GM21423 (cell line): ENCODE data around the gene CAPZA2.
A peak's percentile ranks its signal among the peaks of the same experiment; 100 is the strongest.
"Not testable (repeated sequence)": the region's sequence is repeated elsewhere in the genome, so short reads cannot be mapped to it uniquely, and the experiment has no call there.

ENCODE experiments used
- ATAC-seq: cut with Tn5 transposase; IDR thresholded peaks from one replicate; pipeline ENCODE4 v1.9.1; 2021; ENCODE audit warnings: mild to moderate bottlenecking, moderate library complexity; ENCODE audit not compliant: unreplicated experiment

The CAPZA2 gene

DNA sequence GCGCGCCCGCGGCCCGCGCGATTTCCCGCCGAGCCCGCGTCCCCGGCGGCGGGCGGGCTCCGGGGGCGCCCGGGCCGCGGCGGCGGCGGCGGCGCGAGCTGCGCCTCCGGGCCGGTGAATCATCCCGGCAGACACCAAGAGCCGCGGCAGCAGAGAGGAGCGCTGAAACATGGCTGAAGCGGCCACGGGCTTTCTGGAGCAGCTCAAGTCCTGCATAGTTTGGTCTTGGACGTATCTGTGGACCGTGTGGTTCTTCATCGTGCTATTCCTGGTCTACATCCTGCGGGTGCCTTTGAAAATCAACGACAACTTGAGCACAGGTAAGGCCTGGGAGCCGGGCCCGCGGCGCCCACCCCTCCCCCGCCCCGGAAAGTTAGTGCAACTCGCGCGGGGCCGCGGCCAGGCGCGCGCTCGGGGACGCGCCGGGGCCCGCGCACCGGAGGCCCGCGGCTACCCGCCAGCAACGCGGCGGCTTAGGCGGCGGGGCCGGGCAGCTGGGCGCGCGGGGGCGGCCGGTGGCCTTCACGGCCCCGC, 91.1 kb downstream of the CAPZA2 start, which contains the start of gene ST7:
Gene ST7 (plus strand): TSS at position 130 of the 534 bp plus-strand sequence. CDS start 40 bp downstream, at position 170.
- peak; percentile 40 for ATAC-seq

DNA sequence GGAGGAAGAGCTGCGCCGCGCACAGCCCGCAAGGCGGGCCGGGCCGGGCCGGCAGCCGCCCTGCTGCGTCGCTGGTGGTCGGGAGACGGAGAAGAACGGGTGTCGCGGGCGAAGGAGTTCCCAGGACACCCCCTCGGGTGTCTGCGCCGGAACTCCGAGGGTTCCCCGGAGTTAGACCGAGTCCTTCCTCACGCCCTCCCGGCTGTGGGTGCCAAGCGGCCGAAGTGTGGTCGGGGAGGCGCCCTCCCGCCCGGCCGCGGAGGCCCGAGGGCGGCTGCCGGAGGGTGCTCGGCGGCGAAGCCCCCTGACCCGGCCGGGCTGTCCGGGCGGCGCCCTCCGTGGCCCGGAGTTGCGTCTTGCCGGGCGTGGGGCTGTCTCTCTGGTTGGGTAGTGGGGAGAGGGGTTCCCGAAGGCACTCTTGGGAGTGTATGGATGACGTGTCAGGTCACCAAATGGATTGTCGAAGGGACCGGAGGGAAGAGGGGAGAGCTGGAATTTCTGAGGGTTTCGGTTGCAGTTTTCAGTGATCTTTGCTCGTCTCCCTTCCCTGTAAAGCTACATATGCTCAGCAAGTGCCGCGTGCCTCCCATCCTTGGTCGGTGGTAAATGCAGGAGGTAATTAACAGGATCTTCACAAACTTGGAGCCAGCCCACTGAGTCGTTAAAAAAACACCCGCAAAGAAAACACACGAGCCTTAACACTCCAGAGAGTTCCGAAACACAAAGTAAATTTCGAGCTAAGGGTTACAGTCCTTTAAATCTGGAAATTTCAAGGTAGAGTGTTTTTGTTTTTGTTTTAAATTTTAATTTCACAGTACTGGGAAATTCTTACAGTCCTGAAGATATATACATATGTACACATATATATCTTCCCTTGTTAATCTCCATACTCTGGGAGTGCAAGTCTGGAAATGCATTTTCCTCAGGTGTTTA, 91.8 kb downstream of the CAPZA2 start:
- ATAC-seq, result peak; percentile 12

DNA sequence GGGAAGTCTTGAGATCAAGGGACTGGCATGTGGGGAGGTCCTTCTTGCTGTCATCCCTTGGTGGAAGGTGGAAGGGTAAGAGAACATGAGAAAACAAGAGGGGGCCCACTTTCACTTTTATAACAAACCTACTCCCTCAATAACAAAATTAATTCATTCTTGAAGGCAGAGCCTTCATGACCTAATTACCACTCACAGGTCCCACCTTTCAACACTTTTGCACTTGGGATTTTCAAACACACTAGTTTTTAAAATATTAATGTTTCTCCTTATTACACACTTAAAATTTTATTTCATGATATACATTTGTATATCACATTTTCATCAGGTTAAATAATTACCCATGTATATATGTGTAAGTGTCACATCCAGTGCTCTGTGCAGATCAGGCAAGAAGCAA, 93.0 kb downstream of the CAPZA2 start:
- ATAC-seq, result no peak

DNA sequence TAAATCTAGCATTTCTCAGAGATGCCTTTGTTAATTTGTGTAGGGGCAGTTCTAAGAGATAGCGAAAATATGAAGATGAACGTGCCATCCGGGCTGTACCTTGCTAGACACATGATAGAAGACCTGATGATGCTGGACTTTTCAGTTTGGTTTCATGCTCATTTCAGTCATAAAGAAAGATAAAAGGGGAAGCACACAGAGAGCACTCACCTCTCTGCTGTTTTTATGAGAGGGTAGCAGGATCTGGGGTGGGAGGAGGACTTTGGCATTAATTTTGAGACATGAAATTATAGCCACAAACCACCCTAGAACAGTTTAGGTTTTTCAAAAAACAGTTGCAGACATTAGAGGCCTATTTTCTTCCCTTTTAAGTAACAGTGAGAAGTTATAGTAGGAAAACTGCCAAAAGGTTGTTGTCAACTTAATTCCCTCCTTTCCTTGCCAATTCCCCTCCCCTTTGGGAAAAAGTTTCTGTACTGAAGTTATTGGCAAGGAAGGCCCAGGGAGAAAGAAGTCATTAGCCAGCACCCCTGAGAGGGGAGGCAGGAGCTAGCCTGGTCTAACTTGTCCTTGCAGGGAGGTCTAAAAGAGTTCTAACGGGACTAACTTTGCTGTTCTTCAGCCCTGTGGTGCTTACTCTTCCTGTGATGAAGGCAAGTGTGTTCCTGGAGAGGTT, 93.6 kb downstream of the CAPZA2 start:
- ATAC-seq, result peak; percentile 68

DNA sequence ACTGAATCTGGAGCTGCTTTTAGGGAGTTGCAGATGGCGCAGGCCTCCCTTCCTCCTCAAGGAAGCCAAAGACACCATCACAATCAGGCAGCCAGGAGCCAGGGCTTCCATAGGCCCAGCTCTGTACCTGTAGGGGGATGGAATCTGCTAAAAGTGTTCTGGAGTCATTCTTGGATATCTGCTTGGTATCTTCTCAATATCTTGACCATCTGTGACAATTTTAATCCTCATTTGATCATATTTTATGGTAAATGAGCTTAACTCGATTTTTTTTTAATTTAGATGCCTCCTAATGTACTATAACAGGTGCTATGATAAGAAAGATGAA, 94.1 kb downstream of the CAPZA2 start:
- ATAC-seq, result no peak

DNA sequence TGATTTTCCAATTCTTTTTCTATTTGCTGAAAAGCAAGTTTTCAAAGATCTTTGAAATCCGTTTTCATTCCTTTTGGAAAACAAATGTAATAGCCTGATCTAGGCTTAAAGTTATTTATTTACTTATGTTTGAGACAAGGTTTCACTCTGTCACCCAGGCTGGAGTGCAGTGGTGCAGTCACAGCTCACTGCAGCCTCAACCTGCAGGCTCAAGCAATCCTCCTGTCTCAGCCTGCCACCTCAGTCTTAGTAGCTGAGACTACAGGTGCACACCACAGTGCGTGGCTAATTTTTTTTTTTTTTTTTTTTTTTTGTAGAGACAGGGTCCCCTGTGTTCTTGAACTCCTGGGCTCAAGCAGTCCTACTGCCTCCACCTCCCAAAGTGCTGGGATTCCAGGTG, 95.5 kb downstream of the CAPZA2 start:
- peak; percentile 39 for ATAC-seq

DNA sequence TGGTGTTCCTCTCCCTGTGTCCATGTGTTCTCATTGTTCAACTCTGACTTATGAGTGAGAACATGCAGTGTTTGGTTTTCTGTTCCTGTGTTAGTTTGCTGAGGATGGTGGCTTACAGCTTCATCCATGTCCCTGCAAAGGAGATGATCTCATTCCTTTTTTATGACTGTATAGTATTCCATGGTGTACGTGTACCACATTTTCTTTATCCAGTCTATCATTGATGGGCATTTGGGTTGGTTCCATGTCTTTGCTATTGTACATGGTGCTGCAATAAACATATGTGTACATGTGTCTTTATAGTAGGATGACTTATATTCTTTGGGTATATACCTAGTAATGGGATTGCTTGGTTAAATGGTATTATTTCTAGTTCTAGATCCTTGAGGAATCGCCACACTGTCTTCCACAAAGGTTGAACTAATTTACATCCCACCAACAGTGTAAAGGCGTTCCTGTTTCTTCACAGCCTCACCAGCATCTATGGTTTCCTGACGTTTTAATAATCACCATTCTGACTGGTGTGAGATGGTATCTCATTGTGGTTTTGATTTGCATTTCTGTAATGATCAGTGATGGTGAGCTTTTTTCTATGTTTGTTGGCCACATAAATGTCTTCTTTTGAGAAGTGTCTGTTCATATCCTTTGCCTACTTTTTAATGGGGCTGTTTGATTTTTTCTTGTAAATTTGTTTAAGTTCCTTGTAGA, 99.7 kb downstream of the CAPZA2 start:
- not testable (repeated sequence) for ATAC-seq

DNA sequence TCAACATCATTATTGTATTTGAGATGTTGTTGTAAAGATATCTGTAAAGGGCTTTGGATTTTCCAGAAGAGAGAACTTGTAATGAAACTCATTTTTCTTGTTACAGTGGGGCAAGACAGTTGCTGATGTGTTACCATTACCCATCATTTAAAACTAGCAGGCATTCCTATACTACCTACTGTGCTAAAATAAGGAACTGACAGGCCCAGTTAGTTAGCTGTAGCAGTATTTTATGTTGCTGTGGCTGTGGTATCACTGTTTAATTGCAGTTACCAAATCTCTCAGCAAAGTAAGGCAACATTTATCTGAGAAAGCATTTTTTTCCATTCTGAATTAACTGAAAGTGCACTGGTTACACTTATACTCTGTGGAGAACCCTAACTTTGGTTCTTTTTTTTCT, 100.8 kb downstream of the CAPZA2 start:
- ATAC-seq, result no peak

DNA sequence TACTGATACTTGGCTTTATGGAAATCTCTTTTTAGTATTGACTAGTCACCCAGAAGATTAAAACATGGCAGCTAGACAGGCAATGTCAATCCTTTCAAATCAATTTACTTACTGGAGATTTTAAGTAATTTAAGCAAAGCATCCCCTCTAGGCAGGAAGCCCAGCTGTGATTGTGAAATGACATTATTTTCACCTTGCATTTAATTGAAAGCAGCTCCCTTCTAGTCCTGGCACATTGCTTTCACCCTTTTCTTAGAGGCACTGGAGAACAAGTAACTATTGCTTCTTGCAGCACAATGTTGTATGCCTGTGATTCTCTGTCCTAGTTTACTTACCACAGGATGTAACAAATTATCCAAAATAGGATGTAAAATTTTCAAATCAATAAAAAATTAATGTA, 104.2 kb downstream of the CAPZA2 start:
- no peak for ATAC-seq

DNA sequence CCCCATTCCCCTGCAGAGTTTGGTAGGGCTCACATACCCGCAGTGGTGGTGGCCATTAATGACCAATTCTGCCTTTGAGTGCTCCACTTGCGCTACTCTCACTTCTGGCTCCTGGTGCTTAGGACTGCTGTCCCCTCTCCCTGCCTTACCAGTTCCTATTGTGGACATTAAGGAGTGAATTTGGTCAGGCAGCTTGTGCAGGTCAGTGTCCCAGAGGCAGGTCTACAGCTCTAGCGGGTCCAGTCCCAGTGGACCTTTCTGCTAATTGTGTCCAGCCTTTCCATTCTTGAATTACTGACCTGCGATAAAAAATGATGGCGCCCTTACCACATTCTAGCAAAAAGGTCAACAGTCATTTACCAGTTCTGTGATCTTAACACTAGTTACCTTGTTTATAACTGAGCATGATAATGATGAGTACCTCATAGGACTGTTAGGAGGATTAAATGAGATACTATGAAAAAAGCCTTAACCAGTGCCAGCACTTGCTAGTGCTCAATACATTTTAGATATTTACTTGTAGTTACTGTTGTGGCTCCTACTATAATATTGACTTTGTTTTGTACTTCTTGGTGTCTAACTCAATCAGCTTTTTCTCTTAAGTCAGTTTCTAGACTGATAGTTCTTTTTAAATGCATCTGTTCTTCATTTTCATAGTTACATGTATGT, 105.0 kb downstream of the CAPZA2 start:
- ATAC-seq, result no peak

DNA sequence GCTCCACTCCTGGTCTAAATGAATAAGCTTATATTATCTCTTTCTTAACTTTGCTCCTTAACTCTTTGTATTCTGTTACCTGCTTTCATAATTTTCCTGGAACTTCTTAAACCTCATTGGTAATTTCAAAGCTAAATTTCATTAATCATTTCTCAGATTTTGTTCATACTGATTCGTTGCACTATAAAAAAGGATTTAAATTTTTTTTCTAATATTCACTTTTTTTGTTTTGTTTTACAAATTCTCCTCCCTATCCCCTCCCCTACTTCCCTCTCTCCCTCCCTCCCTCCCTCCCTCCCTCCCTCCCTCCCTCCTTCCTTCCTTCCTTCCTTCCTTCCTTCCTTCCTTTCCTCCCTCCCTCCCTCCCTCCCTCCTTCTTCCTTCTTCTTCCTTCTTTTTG, 105.6 kb downstream of the CAPZA2 start:
- ATAC-seq, result no peak

DNA sequence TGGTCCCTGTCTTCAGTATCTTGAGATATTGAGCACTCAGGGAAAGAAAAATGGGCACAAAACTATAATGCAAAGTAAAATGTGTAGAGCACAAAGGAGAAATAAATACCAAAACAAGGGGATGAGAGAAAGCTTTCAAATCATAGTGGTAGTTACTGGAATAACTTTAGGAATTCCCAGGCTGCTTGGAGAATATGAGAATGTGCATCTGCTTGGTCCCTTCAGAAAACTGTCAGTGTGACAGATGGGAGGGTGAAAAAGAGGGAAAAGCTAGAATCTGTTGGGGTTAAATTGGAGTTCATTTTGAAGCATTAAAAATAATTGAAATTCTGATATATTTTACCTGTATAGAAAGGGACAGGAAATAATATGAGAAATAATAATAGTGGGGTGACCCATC, 106.2 kb downstream of the CAPZA2 start:
- no peak for ATAC-seq

DNA sequence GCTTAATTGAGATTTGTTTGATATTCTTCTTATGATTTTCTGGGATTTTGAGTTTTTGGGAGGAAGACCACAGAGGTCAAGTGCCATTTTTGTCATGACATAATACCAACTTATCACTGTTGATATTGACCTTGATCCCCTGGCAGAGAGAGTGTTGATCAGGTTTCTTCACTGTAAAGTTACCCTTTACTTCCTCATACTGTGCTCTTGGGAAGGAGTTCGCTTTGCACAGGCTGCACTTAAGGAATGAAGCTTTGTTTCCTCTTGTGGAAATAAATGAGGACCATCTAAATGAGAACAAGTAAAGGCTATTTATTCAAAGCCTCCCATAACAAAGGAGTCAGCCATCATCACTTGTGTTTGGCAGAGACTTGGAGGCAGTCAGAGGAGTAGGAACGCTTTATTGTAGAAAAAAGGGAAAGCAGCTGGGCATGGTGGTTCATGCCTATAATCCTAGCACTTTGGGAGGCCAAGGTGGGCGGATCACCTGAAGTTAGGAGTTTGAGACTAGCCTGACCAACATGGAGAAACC, 107.0 kb downstream of the CAPZA2 start:
- no peak for ATAC-seq

DNA sequence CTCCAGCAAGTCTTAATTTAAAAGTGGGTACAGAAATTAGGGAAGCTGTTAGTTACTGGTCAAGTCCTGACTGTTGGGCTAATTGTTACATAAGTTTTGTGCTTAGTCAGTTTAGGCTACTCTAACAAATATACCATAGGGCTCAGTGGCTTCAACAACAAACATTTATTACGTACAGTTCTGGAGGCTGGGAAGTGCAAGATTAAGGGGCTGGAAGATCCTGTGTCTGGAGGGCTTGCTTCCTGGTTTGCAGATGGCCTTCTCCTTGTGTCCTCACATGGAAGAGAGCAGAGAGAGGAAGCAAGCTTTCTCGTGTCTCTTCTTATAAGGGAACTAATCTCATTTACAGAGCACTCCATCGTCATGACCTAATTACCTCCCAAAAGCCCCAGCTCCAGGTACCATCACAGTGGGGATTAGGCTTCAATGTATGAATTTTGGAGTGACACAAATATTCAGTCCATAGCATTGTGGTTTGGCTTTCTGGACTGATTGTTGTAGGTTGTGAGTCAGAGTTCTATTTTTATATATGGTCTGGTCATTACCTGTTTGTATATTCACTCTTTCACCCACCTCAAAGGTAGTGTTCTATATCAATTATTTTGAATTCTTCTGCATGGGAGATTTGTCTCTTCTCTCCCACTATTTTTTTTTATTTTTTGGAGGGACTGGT, 108.0 kb downstream of the CAPZA2 start:
- ATAC-seq, result no peak

DNA sequence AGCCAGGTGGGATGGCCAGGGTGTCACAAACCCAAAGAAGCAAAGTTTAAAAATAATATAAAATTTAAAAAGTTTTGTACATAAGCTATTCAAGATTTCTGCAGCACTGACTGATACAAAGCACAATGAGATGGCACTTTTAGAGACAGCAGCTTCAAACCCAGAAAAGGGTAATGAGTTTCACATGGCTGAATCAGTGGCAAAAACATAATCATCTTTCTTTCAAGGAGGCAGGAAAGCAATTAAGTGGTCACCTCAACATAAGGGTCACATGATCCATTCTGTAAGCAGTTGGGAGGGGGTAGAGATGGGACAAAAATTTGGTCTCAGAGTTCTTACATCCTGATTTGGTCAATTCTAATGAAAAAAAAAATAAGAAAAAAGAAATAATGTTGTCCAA, 108.8 kb downstream of the CAPZA2 start:
- ATAC-seq, result not testable (repeated sequence)
